Mesodermal cell (in vitro differentiated cells): ENCODE results near the gene PRPF4.

ENCODE experiments used
- H3K27ac ChIP-seq: 2 replicates; pipeline ENCODE4 v1.7.0; 2013; ENCODE audit warnings: mild to moderate bottlenecking, low read depth, low read length, moderate library complexity; ENCODE audit not compliant: severe bottlenecking
- H3K36me3 ChIP-seq: 2 replicates; pipeline ENCODE4 v1.7.1; 2013; ENCODE audit warnings: mild to moderate bottlenecking, low read length, moderate library complexity; ENCODE audit not compliant: control insufficient read depth, insufficient read depth
- H3K4me1 ChIP-seq: one replicate; pipeline ENCODE4 v1.7.1; 2013; ENCODE audit warnings: mild to moderate bottlenecking, low read length; ENCODE audit not compliant: insufficient read depth, control insufficient read depth, poor library complexity, severe bottlenecking
- H3K4me3 ChIP-seq: 2 replicates; pipeline ENCODE4 v1.7.0; 2013; ENCODE audit warnings: low read length, control low read depth, mild to moderate bottlenecking; ENCODE audit not compliant: insufficient read depth, poor library complexity, severe bottlenecking; ENCODE audit errors: extremely low read depth
- H3K9me3 ChIP-seq: 2 replicates; pipeline ENCODE4 v1.7.1; 2013; ENCODE audit warnings: mild to moderate bottlenecking, low read length, moderate library complexity; ENCODE audit not compliant: control insufficient read depth
- WGBS, 2 experiments: methylation state at CpG; one replicate each; pipeline ENCODE4 v1.1.5; 2013; ENCODE audit warnings: missing lambda C conversion rate in 2 of 2; ENCODE audit not compliant: insufficient coverage in 2 of 2; 5-methylcytosine and 5-hydroxymethylcytosine counted together

PRPF4 gene

GRCh38 chr9:113337714-113338113 lies 62.3 kb downstream of the PRPF4 start:
- Histone ChIP-seq H3K27ac (no peak overlapping the region), H3K36me3 (no peaks in the 10 kb centered on the region), H3K9me3 (no peaks in the 10 kb centered on the region), H3K4me3 (no peak overlapping the region), H3K4me1 (no peaks in the 10 kb centered on the region)
- WGBS, 2 experiments = no CpG with 5 or more reads among the region's 2 CpGs

GRCh38 chr9:113340011-113340699 lies 64.7 kb downstream of the PRPF4 start, which contains the start of gene WDR31:
TSS of gene WDR31 (minus strand) at chr9:113340275. CDS start at chr9:113332022, 8,253 bp downstream.
- 1% methylated on average over 36 to 40 of the region's 46 CpGs for WGBS, 2 experiments
- Histone ChIP-seq H3K4me3 (peak within 1 kb of the TSS; percentile 54), H3K36me3 (no peaks in the 10 kb centered on the region), H3K4me1 (no peaks in the 10 kb centered on the region), H3K9me3 (no peaks in the 10 kb centered on the region), H3K27ac (no peak within 1 kb of the TSS)

- no peak overlapping the region for H3K4me3 ChIP-seq
- H3K4me1 ChIP-seq = no peaks in the 10 kb centered on the region
- H3K9me3 ChIP-seq = no peaks in the 10 kb centered on the region
- 68 to 76% methylated on average over 8 to 9 of the region's 9 CpGs for WGBS, 2 experiments
- H3K27ac ChIP-seq = no peak overlapping the region
- H3K36me3 ChIP-seq = no peaks in the 10 kb centered on the region
Measured at GRCh38 chr9:113341712-113342410, 66.4 kb downstream of the PRPF4 start.
